Upper lobe of right lung (tissue), 1 donor: ENCODE measurements around the gene RNF115. TPM values are rescaled to one million over a fixed set of nuclear protein-coding genes. Genes with fewer than 3 reads are reported as not detected.
"Not testable (repeated sequence)": the region's sequence is repeated elsewhere in the genome, so short reads cannot be mapped to it uniquely, and the experiment has no call there.

Experiments used
- ATAC-seq: fragments of 200-7000 bp; cut with Tn5 transposase; one replicate; pipeline ENCODE4 v1.9.1; 2020; ENCODE audit warnings: mild to moderate bottlenecking, moderate library complexity
- DNase-seq: peaks from one replicate; pipeline ENCODE4 v3.0.0-alpha.2; 2020
- H3K27ac ChIP-seq: fragments of 200-600 bp; one replicate; pipeline ENCODE4 v1.8.0; 2022
- H3K27me3 ChIP-seq: fragments of 200-600 bp; one replicate; pipeline ENCODE4 v1.8.0; 2022; ENCODE audit warnings: mild to moderate bottlenecking
- H3K36me3 ChIP-seq: fragments of 200-600 bp; one replicate; pipeline ENCODE4 v1.8.0; 2022
- H3K4me1 ChIP-seq: fragments of 200-600 bp; one replicate; pipeline ENCODE4 v1.8.0; 2022
- H3K4me3 ChIP-seq: fragments of 200-600 bp; one replicate; pipeline ENCODE4 v1.8.0; 2022; ENCODE audit warnings: mild to moderate bottlenecking
- H3K9me3 ChIP-seq: fragments of 200-600 bp; one replicate; pipeline ENCODE4 v1.8.0; 2022
- intact Hi-C: fragments of 100-400 bp; cut with DNase I; formaldehyde crosslinking; loops from one replicate; pipeline ENCODE4 v1.11.0; 2022
- total RNA-seq: library from RNA; stranded (reverse); fragmentation: NEBNext Ultra II Directional; extraction: Animal tissue kit (Norgen Biotek cat#: 25700); gene quantifications from one replicate; pipeline ENCODE4 v1.2.1, GENCODE V29; 2021
- TF ChIP-seq, protein P1 (sequence below): fragments of 200-600 bp; IDR thresholded peaks from one replicate; pipeline ENCODE4 v1.8.0; 2022; ENCODE audit warnings: antibody characterized with exemption
- donor health status: DM: no; HTN: yes; CAD: no; lungs with severe emphysema.

The RNF115 gene
- total RNA-seq, 1 donor from 2014 or later = 15.8 TPM

DNA sequence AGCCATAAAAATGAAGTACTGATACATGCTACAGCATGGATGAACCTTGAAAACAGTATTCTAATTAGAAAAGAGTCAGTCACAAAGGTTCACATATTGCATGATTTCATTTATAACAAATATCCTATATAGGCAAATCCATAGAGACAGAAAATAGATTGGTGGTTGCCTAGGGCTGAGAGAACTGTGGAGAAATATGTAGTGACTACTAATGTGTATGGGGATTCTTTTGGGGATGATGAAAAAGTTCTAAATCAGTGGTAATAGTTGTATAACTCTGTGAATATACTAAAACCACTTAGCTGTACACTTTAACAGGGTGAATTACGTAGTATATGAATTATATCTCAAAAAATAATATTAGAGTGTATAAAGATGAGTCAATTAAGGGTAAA is 45.8 kb downstream of the RNF115 start:
- no peak for ATAC-seq

DNA sequence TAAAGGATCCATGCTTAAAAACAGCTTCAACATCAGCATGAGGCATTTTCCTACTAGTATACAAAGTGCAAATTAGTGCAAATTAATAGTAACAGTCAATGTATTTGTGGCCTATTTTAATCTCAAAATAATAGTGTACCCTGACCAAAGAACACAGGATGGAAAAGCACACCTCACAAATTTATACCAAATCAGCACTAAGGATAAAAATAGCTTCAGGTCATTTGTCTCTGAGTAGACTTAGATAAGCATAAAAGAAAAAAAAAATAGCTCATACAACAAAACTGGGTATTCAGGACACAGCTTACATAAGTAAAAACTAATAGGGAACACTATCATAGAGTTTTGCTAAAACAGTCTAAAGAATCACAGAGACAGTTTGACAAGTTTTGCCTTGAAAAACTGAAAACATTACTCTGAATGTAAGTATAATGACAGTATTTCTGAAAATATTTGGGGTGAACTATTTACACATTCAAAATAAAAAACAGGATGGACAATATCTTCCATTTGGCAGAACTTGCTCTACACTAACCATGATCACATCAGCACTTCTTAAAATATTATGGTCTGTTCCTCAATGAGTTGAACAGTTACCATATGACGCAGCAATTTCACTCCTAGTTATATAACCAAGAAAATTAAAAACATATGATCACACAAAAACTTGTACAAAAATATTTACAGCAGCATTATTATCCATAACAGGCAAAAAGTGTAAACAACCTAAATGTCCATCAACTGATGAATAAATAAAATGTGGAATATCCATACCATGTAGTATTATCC is 46.3 kb downstream of the RNF115 start:
- TF ChIP-seq, protein P1, sequence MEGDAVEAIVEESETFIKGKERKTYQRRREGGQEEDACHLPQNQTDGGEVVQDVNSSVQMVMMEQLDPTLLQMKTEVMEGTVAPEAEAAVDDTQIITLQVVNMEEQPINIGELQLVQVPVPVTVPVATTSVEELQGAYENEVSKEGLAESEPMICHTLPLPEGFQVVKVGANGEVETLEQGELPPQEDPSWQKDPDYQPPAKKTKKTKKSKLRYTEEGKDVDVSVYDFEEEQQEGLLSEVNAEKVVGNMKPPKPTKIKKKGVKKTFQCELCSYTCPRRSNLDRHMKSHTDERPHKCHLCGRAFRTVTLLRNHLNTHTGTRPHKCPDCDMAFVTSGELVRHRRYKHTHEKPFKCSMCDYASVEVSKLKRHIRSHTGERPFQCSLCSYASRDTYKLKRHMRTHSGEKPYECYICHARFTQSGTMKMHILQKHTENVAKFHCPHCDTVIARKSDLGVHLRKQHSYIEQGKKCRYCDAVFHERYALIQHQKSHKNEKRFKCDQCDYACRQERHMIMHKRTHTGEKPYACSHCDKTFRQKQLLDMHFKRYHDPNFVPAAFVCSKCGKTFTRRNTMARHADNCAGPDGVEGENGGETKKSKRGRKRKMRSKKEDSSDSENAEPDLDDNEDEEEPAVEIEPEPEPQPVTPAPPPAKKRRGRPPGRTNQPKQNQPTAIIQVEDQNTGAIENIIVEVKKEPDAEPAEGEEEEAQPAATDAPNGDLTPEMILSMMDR = no peak
- ATAC-seq (no peak), DNase-seq (no peak)
- no peak overlapping the region for H3K4me3 ChIP-seq
- H3K4me1 ChIP-seq = peaks cover 7% of the 10 kb centered on the region
- no peaks in the 10 kb centered on the region for H3K9me3 ChIP-seq
- peak overlapping the region; percentile 14 for H3K27ac ChIP-seq
- no peaks in the 10 kb centered on the region for H3K36me3 ChIP-seq
- no peaks in the 10 kb centered on the region for H3K27me3 ChIP-seq
- intact Hi-C loops = no loop called here

More for the DNA sequence above, 45.8 kb downstream of the RNF115 start:
- Histone ChIP-seq H3K9me3 (no peaks in the 10 kb centered on the region), H3K36me3 (no peaks in the 10 kb centered on the region), H3K27ac (peak overlapping the region; percentile 14), H3K4me1 (peaks cover 9% of the 10 kb centered on the region), H3K27me3 (no peaks in the 10 kb centered on the region), H3K4me3 (no peak overlapping the region)
- DNase-seq = no peak
- intact Hi-C loops = no loop called here
- TF ChIP-seq, protein P1 = no peak

DNA sequence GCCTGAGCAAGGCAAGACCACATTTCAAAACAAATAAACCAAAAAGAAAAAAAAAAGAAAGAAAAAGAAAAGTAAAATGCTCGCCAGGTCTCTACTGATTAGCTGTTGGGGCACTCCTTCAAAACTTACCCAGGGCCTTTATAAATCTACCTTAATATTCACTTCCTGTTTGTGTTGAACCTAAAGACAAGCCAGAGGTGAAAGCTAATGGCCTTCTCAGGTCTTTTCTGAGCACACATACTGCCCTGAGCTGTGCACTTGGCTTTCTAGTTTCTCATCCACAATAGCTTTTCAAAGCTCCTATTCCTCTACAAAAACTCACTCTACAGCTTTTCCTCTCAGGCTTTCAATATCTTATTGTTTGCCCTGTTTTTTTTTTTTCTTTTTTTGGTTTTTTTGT is 50.5 kb downstream of the RNF115 start:
- intact Hi-C loops = no loop called here
- Histone ChIP-seq H3K9me3 (no peaks in the 10 kb centered on the region), H3K27me3 (no peaks in the 10 kb centered on the region), H3K4me1 (no peaks in the 10 kb centered on the region), H3K27ac (no peak overlapping the region), H3K36me3 (peaks cover 23% of the 10 kb centered on the region), H3K4me3 (no peak overlapping the region)
- DNase-seq (no peak), ATAC-seq (no peak)
- TF ChIP-seq, protein P1 = no peak

DNA sequence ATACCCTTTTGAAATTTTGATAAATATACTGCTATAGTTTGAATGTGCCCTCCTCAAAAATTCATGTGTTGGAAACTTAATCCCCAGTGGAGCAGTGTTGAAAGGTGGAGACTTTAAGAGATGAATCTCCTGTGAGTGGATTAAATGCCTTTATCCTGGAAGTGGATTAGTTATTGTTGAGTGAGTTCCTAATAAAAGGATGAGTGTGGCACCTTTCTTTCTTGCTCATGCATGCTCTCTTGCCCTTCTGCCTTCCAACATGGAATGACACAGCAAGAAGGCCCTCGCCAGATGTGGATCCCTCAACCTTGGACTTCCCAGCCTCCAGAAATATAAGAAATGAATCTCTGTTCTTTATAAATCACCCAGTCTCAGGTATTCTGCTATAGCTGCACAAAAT is 52.8 kb downstream of the RNF115 start:
- intact Hi-C loops = no loop called here
- no peak for ATAC-seq
- Histone ChIP-seq H3K4me3 (no peak overlapping the region), H3K4me1 (no peaks in the 10 kb centered on the region), H3K36me3 (peaks cover 23% of the 10 kb centered on the region), H3K9me3 (no peaks in the 10 kb centered on the region), H3K27me3 (no peaks in the 10 kb centered on the region), H3K27ac (no peak overlapping the region)
- TF ChIP-seq, protein P1 = no peak
- DNase-seq = no peak

DNA sequence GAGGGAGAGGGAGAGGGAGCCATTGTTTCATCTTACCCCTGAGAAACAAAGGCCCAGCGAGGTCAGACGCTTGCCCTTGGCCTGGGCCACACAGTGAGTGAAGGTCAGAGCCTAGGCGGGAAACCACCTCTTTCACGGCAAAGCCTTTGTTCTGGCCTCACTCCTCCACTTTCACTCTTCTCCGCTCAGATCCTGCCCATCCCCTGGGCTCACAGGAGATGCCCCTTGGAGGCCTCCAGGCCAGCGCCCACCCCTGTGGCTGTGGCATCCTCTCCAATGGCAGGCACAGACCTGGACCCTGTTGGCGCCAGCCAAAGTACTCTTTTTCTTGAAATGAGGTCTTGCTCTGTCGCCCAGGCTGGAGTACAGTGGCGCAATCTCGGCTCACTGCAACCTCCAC is 55.9 kb downstream of the RNF115 start:
- intact Hi-C loops = not testable (repeated sequence)
- ATAC-seq = peak; percentile 27

DNA sequence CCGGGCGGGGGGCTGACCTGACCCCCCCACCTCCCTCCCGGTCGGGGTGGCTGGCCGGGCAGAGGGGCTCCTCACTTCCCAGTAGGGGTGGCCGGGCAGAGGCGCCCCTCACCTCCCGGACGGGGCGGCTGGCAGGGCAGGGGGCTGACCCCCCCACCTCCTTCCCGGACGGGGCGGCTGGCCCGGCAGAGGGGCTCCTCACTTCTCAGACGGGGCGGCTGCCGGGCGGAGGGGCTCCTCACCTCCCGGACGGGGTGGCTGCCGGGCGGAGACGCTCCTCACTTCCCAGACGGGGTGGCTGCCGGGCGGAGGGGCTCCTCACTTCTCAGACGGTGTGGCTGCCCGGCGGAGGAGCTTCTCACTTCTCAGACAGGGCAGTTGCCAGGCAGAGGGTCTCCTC is 57.0 kb downstream of the RNF115 start:
- H3K4me1 ChIP-seq, H3K27ac ChIP-seq, ATAC-seq, H3K9me3 ChIP-seq, H3K27me3 ChIP-seq, H3K4me3 ChIP-seq, DNase-seq, intact Hi-C loops: not testable (repeated sequence)
- H3K36me3 ChIP-seq = peaks cover 23% of the 10 kb centered on the region

More for the DNA sequence above, 55.9 kb downstream of the RNF115 start:
- not testable (repeated sequence) for DNase-seq, H3K27ac ChIP-seq, H3K9me3 ChIP-seq, H3K4me3 ChIP-seq, H3K4me1 ChIP-seq, H3K27me3 ChIP-seq
- peaks cover 23% of the 10 kb centered on the region for H3K36me3 ChIP-seq

DNA sequence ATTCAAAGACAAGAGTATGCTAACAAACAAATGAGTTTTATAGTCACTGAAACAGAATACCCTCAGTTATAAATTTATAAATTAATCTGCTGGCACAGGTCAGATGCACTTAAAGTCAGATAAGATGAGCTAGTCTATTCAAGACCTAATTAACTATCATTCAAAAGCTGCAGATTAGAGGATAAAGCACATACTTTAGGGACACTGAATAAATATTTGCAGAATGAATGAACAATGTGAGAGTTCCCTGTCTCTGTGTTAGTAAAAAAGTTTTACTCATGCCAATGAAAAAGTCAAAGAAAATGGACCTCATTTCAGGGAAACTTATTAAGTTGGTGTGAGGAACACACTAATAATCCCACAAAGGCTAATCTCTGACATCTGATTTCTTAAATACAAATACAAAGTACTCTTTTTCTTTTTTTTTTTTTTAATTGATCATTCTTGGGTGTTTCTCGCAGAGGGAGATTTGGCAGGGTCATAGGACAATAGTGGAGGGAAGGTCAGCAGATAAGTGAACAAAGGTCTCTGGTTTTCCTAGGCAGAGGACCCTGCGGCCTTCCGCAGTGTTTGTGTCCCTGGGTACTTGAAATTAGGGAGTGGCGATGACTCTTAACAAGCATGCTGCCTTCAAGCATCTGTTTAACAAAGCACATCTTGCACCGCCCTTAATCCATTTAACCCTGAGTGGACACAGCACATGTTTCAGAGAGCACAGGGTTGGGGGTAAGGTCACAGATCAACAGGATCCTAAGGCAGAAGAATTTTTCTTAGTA is 58.1 kb downstream of the RNF115 start:
- H3K9me3 ChIP-seq, H3K27ac ChIP-seq, intact Hi-C loops, H3K27me3 ChIP-seq, H3K4me3 ChIP-seq, ATAC-seq, DNase-seq, H3K4me1 ChIP-seq: not testable (repeated sequence)
- H3K36me3 ChIP-seq = peaks cover 21% of the 10 kb centered on the region

DNA sequence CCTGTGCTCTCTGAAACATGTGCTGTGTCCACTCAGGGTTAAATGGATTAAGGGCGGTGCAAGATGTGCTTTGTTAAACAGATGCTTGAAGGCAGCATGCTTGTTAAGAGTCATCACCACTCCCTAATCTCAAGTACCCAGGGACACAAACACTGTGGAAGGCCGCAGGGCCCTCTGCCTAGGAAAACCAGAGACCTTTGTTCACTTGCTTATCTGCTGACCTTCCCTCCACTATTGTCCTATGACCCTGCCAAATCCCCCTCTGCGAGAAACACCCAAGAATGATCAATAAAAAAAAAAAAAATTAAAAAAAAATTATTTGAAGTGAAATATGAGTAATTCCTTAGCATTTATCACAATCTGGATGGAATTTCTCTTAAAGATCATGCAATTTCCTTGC is 58.8 kb downstream of the RNF115 start:
- ATAC-seq, H3K4me3 ChIP-seq, DNase-seq, H3K27ac ChIP-seq, intact Hi-C loops, H3K9me3 ChIP-seq, H3K27me3 ChIP-seq, H3K4me1 ChIP-seq: not testable (repeated sequence)
- H3K36me3 ChIP-seq = peaks cover 14% of the 10 kb centered on the region

DNA sequence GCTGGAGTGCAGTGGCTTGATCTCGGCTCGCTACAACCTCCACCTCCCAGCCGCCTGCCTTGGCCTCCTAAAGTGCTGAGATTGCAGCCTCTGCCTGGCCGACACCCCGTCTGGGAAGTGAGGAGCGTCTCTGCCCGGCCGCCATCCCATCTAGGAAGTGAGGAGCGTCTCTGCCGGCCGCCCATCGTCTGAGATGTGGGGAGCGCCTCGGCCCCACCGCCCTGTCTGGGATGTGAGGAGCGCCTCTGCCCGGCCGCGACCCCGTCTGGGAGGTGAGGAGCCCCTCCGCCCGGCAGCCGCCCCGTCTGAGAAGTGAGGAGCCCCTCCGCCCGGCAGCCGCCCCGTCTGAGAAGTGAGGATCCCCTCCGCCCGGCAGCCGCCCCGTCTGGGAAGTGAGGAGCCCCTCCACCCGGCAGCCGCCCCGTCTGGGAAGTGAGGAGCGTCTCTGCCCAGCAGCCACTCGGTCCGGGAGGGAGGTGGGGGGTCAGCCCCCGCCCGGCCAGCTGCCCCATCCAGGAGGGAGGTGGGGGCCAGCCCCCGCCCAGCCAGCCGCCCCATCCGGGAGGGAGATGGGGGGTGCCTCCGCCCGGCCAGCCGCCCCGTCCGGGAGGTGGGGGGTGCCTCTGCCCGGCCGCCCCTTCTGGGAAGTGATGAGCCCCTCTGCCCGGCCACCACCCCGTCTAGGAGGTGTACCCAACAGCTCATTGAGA is 59.5 kb downstream of the RNF115 start:
- H3K36me3 ChIP-seq, DNase-seq, H3K27ac ChIP-seq, H3K9me3 ChIP-seq, H3K4me1 ChIP-seq, intact Hi-C loops, H3K4me3 ChIP-seq, ATAC-seq, H3K27me3 ChIP-seq: not testable (repeated sequence)
